Upper lobe of left lung (tissue), 4 donors: ENCODE measurements around the gene TBC1D32.

Experiments used
- POLR2AphosphoS5 ChIP-seq, 2 donors: sonication (generic); formaldehyde crosslinking; IDR thresholded peaks; one replicate each; pipeline ENCODE4 v1.5.1; 2017; ENCODE audit warnings: antibody characterized with exemption in 2 of 2
- TF ChIP-seq, protein P1 (sequence below), 6 experiments: fragments of 450-650 bp in 4 of 6; fragments of 200-600 bp in 2 of 6; sonication (generic) in 2 of 6; IDR thresholded peaks; one replicate each; pipeline ENCODE4 v1.5.1; 2016 to 2019; ENCODE audit warnings: antibody characterized with exemption in 6 of 6

DNA sequence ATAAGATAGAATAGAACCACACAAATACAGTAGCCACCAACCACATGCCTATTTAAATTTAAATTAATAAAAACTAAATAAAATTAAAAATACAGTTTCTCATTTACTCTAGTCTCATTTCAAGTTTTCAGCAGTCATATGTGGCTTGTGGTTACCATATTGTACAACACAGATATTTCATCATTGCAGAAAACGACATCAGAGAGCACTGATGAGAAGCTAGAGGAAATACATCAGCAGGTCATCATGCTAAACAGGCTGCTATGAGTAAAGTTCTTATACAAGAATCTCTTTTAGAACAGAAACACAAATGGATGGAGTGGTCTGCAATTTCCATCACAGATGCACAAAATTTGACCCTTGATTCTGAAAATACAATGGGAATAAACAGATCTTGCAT, 36.6 kb downstream of the TBC1D32 start:
- TF ChIP-seq, protein P1, sequence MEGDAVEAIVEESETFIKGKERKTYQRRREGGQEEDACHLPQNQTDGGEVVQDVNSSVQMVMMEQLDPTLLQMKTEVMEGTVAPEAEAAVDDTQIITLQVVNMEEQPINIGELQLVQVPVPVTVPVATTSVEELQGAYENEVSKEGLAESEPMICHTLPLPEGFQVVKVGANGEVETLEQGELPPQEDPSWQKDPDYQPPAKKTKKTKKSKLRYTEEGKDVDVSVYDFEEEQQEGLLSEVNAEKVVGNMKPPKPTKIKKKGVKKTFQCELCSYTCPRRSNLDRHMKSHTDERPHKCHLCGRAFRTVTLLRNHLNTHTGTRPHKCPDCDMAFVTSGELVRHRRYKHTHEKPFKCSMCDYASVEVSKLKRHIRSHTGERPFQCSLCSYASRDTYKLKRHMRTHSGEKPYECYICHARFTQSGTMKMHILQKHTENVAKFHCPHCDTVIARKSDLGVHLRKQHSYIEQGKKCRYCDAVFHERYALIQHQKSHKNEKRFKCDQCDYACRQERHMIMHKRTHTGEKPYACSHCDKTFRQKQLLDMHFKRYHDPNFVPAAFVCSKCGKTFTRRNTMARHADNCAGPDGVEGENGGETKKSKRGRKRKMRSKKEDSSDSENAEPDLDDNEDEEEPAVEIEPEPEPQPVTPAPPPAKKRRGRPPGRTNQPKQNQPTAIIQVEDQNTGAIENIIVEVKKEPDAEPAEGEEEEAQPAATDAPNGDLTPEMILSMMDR (IDR thresholded peaks at IDR 0.05): no peak
- no peak for TF ChIP-seq POLR2AphosphoS5 (IDR thresholded peaks at IDR 0.05)
